Measurements from ENCODE around the gene ITGB3.

Gene ITGB3

GRCh38 chr17:47338026-47338425, 84.4 kb downstream of the ITGB3 start:
- DNase-seq (ENCODE audit: low spot score): no peak
- TF ChIP-seq CTCF (IDR thresholded peaks at IDR 0.05; ENCODE audit: extremely low read depth, missing control alignments): no peak

GRCh38 chr17:47352848-47353247, 99.2 kb downstream of the ITGB3 start:
- no peak for DNase-seq (ENCODE audit: low spot score)
- no peak for TF ChIP-seq CTCF (IDR thresholded peaks at IDR 0.05; ENCODE audit: extremely low read depth, missing control alignments)

- no peak for DNase-seq (ENCODE audit: low spot score)
These were observed 105.0 kb downstream of the ITGB3 start for GRCh38 chr17:47358652-47359051.

More at GRCh38 chr17:47358652-47359051, 105.0 kb downstream of the ITGB3 start:
- no peak for TF ChIP-seq CTCF (IDR thresholded peaks at IDR 0.05; ENCODE audit: extremely low read depth, missing control alignments)

All from GM20000 (cell line).